SK-N-MC (cell line): ENCODE data around the gene LHFPL6.

Source experiments
- EZH2 ChIP-seq: fragments of 200-600 bp; sonication (generic); IDR thresholded peaks from one replicate; pipeline ENCODE4 v1.6.1; 2017; ENCODE audit warnings: antibody characterized with exemption
- POLR2AphosphoS5 ChIP-seq: IDR thresholded peaks from 2 replicates; pipeline ENCODE4 v1.6.1; 2012; ENCODE audit warnings: mild to moderate bottlenecking, low read depth, low read length, borderline replicate concordance

GRCh38 chr13:39509616-39510315 is 93.2 kb downstream of the LHFPL6 start:
- TF ChIP-seq POLR2AphosphoS5 (no peak), EZH2 (no peak)
